Activated CD8-positive, alpha-beta memory T cell treated with anti-CD3 and anti-CD28 coated beads, Interleukin-2, amount 50 U/mL, for 4 hours (primary cell): Measurements from ENCODE around the gene BCLAF1.

ENCODE experiments used
- DNase-seq: peaks from one replicate; pipeline ENCODE4 v3.0.0-alpha.2; 2020

Gene BCLAF1, protein sequence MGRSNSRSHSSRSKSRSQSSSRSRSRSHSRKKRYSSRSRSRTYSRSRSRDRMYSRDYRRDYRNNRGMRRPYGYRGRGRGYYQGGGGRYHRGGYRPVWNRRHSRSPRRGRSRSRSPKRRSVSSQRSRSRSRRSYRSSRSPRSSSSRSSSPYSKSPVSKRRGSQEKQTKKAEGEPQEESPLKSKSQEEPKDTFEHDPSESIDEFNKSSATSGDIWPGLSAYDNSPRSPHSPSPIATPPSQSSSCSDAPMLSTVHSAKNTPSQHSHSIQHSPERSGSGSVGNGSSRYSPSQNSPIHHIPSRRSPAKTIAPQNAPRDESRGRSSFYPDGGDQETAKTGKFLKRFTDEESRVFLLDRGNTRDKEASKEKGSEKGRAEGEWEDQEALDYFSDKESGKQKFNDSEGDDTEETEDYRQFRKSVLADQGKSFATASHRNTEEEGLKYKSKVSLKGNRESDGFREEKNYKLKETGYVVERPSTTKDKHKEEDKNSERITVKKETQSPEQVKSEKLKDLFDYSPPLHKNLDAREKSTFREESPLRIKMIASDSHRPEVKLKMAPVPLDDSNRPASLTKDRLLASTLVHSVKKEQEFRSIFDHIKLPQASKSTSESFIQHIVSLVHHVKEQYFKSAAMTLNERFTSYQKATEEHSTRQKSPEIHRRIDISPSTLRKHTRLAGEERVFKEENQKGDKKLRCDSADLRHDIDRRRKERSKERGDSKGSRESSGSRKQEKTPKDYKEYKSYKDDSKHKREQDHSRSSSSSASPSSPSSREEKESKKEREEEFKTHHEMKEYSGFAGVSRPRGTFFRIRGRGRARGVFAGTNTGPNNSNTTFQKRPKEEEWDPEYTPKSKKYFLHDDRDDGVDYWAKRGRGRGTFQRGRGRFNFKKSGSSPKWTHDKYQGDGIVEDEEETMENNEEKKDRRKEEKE

DNA sequence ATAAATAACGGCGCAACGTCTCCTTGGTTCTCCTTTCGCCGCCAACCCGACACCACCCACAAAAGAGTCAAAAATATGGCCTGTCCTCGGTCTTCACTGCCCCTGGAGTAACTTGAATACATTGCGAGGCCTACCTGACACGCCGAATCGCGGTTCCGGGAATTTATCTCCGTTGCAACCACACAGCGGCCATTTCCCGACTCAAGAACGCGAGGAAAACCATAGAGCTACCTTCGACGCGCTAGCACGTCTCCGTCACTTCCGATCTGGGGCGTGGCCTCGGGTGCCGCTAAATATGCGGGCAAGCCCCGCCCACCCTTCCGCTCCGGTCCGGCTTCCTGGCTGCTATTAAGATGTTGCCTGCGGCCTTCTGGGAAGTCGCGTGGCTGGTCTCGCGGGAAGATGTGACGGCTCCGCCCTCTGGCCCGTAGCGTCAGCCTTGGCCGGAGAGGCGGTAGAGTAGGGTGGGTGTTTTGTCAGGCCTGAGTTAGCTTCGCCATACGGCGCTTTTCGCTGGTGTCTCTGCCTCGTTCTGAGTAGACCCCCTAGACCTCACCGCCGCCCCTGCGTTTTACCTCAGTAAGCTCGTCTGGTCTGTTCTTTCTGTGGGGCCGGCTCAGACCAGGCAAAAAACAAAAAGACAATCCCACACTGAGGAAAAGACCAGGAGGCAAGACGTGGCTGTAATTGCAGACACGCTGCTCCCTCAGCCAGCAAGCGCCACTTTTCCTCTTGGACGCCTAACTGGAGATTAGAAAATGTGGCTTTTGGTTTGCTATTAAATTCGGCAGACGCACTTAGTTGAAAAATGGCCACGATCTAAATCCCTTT is at the start of gene BCLAF1:
Gene BCLAF1, minus strand, starts transcription at position 268 of the 831 bp plus-strand sequence. CDS start 9,980 bp downstream, outside the sequence.
- peak; percentile 100 for DNase-seq

DNA sequence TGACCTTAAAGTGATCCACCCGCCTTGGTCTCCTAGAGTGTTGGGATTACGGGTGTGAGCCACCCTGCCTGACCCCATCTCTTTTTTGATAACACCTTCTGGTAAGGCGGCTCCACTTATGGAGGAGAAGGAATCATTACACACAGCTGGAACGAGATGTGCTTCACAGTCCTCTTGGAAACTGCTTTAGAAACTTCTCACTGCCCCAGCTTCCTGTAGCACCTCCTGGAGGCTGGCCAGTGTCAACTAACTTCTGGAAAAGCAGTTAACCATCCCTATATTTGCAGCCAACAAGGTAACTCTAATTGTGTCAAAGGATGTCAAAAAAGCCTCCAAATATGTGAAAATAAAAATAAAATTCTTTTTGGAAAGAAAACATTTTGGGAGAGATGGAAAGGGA is 48.8 kb upstream of the BCLAF1 start:
- DNase-seq, result no peak

DNA sequence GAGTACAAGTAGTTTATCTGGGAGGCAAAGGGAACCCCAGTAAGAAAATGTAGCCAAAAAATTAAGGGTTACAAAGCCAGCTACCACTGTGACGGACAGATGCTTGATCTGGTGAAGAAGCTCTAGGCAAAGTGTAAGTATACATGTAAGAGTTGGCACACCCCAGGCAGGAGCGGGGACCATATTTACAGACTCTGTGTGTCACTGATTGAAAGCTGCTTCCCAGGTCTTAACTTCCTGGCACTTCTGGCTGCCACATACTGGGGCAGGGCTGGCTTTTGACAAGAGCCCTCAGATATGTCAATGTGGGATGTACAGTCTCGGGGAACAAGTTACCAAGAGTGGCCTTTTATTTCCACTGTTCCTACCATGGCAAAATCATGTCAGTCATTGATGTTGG is 48.0 kb upstream of the BCLAF1 start:
- no peak for DNase-seq

DNA sequence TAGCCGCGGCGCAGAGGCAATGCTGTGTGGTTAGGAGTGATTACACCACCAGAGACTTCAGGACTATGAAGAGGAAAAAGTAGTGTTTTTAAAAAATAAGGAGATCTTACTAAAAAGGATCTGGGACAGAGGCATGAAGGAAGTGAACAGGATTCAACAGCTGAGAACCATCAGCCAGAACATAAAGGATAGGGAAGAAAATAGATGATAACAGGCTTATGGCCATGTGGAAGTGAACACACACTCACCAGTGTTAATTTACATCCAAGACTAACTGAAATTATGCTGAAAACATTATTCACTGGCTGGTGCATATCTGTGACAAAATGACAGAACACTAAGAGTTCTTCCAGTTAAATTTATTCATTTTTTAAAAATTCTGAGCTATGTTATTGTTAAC is 47.5 kb upstream of the BCLAF1 start:
- DNase-seq, result no peak

DNA sequence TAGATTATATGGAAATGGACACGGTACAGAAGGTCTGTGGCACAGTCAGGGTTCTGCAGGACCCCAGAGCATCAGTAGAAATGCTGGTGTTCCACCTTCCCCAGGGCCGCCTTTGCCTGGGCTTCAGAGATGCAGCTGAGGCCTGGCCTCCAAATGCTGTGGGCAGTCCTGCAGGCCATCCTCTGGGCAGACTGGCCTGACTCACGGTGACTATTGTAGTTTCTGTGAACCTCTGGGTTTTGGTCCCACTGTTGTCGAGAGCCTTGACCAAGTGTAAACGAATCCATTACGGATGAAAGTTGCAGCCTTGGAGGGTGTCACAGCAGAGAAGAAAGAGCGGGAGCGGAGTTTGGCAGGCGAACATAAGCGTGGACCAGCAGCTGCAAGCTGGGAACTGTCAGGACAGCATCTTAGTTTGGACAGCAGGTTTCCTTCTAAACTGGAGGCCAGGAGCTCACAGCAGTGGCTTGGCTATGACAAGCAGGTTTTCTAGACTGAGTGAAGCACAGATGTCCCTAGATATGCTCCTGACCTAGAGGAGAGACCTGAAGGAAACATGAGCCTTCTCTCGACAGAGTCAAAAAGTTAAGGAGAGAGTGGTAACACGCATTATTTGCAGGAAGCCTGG is 46.2 kb upstream of the BCLAF1 start:
- DNase-seq, result no peak

DNA sequence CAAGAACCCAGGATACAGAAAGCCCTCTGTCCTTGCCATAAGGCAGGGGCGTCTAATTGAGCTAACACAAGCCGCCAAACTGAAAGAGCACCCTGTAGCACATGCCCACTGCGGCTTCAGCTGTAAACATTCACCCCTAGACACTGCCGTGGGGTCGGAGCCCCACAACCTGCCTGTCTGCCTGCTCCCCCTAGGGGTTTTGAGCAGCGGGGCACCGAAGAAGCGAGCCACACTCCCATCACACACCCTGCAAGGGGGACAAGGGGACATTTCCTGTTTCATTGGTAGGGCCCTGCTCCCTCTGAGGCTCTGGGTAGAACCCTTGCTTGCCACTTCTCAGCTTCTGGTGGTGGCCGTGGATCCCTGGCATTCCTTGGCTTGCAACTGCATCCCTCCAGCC is 45.2 kb upstream of the BCLAF1 start:
- no peak for DNase-seq

DNA sequence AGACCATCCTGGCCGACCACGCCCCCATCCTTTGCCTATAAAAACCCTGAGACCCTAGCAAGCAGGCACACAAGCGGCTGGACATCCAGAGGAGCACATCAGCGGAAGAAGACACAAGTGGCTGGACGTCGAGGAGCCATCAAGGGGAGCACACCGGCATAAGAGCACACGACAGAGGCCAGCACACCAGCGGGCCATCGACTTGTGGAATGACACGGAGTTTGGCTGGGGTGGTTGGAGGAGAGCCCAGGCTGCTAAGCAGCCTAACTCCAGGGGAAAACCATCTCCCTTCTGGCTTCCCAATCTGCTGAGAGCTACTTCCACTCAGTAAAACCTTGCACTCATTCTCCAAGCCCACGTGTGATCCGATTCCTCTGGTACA is 44.8 kb upstream of the BCLAF1 start:
- DNase-seq, result no peak

DNA sequence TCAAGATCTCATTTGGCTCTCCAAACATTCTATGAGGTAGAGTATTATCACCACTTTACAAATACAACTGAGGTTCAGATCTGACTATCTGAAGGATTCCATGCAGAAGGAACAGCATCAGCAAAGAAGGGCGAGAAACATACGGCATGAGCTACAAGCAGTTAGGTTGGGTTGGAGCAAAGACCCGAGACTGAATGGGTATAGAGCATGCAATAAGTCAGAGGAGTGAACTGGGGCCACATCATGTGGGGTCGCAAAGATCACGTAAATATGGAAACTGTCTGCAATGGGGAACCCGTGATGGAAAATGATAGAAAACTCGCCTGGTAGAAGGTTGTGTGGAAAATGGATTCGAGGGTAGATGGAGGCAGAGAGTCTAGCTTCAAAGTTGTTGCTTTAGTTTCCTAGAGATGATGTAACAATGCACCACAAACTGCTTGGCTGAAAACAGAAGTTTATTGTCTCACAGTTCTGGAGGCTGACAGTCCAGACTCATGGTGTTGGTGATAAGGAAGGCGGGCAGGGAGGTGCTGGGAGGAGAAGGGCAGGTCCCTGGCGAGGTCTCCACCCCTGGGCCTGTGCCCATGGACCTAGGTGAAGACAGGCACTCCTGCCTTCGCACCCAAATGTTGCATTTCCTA is 44.3 kb upstream of the BCLAF1 start:
- DNase-seq, result no peak

DNA sequence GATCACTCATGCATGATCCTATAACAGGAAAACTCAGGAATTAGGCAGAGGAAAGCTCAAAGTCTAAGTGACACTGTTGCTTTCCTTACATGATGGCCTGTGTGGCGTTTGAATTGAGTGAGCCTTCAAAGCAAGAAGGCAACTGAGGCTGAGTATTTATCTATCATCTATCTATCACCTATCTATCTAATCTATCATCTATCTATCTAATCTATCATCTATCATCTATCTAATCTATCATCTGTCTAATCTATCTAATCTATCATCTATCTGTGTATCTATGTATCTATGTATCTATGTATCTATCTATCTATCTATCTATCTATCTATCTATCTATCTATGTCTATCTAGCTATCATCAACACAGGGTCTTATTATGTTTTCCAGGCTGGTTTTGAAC is 41.8 kb upstream of the BCLAF1 start:
- no peak for DNase-seq

DNA sequence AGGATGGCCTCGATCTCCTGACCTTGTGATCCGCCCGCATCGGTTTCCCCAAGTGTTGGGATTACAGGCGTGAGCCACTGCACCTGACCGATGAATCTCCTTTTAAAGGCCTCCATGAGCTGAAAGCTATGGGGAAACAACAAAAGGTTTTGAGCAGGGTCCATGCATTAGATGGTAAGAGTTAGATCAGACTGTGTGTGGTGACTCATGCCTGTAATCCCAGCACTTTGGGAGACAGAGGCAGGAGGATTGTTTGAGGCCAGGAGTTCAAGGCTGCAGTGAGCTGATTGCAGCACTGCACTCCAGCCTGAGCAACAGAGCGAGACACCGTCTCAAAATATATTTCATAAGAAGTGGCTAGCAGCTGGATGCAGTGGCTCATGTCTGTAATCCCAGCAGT is 41.0 kb upstream of the BCLAF1 start:
- DNase-seq, result no peak

DNA sequence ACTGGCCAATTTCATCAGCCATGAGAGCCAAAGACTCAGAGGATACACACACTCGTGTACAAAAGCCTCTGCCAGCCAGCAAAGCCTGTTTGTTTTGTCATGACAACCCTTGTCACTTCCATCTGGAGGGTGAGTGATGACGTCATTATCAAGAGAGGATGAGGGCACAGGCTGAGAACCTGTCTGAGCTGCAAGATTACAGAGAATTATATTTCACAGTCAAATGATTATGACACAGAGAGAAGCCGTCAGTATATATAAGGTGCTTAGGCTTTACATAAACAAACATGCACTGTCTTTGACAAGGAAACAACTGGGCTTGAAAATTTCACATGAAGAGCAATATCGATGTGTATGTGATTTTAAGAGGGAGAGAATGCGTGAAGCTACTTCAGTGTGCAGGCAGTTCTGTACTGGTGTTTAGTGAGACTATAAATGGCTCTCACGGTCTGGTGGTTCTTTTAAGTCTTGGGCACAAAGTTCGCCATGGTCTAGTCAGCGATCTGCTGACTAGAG is 36.5 kb upstream of the BCLAF1 start:
- no peak for DNase-seq

DNA sequence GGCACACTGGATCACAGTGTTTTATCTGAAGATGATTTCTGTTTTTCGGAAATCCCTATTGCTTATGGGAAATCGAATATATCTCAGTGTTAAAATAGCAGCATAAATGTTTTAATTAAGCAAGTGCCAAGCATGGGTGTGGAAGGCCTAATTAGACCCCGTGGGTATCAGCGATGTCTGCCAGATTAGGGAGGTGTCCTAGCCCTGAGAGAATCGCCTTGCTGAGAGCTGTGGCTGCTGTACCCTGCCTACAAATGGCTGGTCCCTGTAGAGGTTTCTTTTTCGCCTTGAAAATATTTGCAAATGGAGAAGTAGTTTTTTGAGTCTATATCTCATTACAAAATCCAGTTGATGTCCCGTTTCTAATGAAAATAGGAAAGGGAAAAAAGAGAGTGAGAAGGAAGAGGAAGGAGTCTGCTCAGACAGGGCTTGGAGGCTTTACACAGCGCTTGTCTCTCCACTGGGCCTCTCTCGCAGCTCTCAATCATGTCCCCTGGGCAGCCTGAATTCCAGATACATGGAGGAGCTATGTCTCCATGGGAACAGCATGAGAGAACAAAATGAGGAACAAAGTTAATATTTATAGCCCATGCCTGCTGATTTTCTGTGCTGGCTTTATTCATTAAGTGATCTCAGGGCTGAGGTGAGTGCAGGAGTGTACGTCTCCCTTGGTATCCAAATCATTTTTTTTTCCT is 35.2 kb upstream of the BCLAF1 start:
- no peak for DNase-seq

DNA sequence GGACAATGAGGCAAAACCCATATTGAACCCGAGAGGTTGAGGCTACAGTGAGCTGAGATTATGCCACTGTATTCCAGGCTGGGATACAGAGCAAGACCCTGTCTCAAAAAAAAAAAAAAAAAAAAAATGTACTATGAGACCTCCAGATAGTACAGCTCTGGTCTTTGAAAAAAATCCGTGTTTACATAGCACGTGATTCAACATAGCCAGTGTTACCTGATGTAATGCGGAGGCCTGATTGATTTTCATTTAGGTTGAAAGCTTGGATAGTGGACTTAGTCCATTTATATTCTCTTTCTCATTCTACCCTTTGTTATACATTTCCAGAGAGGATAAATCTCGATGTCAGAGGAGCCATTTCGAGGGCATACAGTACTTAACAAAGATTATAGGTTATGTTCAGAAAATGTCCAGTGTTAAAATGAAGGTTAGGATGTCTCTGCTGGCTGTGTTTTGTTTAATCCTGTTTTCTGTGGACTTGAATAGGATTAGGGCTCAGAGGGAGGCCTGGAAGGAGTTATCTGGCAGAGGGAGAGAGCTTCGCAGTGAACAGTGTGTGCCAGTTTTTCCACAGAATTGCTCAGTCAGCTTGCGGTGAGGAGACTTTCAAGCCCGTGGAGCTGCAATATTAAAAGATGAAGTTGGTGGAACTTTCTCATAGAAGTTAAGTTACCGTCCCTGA is 33.9 kb upstream of the BCLAF1 start:
- no peak for DNase-seq

DNA sequence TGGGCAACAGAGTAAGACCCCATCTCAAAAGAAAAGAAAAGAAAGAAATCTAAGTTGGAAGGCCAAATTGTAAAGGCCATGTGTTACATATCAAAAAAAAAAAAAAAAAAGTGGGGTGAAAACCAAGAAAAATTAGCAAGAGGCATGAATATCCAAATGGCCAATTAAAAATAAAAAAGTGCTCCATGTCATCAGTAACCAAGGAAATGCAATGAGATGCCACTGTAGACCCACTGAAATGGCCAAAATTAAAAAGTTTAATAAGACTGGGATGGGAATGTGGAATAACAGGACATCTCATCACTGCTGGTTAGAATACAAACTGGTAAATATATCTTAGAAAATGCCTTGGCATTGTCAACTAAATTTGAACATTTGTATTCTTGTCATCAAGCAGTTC is 30.1 kb upstream of the BCLAF1 start:
- DNase-seq, result no peak

DNA sequence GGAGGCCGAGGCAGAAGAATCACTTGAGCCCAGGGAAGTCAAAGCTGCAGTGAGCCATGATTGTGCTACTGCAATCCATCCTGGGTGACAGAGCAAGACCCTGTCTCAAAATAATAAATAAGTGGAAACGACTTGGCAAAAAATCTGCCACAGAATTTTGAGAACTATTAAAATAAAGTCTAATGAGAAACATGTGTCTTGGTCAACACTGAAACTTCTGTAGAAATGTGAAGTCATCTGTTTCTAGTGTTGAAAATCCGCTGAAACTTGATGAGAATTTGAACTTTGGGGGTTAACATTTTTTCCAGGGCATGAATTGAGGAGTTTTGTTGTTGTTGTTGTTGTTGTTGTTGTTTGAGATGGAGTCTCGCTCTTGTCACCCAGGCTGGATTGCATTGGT is 29.0 kb upstream of the BCLAF1 start:
- no peak for DNase-seq

DNA sequence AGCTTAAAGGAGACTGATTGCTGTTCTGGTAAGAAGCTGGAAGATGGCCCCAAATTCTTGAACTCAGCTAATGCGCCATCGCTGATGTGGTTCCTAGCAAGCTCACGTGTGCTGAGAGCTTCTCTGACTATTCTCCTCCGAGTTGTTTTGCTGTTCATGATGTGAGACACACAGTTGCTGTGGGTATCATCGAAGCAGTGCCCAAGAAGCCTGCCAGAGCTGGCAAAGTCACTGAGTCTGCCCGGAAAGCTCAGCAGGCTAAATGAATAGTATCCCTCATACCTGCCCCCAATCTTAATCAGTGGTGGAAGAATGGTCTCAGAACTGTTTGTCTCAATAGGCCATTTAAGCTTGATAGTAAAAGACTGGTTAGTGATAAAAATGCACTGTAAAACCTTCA is 28.3 kb upstream of the BCLAF1 start:
- no peak for DNase-seq

DNA sequence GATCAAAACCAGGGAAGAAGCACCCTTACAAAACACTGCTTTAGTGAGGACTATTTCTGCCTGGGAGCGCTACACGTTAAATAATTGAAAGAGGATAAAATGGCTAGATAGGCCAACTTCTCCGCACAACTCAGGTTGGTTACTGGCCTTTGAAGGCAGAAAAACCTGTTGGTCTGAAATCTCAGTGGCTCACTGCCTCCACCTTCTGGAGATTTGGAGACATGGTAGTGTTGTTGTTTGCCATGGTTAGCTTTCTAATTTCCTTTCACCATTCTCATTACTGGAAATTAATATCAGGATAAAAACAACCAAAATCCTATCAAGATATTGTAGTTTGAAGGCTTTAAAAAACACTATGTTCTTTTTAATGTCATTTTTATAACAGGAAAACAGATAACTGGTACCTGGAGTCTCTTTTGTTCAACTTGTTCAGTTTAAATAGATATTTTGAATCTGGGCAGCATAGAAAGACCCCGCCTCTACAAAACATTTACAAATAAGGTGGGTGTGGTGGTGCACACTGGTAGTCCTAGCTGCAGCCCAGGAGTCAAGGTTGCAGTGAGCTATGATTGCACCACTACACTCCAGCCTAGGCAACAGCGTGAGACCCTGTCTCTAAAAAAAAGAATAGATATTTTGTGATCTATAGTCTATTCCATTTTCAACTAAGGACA is 27.5 kb upstream of the BCLAF1 start:
- peak; percentile 53 for DNase-seq

DNA sequence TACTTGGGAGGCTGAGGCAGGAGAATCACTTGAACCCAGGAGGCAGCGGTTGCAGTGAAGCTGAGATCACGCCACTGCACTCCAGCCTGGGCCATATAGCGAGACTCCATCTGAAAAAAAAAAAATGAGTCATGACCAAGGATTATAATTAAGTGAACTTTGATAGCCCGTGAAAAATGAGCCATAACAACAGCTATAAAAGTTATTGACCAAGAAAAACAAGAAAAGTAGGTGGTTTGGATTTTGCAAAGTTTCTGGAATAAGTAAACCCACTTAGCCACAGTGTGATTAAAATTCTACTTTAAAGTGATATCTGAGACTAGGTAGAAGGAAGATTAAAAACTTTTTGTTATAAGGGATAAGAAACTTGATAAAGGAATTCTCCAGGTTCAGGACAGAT is 25.9 kb upstream of the BCLAF1 start:
- no peak for DNase-seq

DNA sequence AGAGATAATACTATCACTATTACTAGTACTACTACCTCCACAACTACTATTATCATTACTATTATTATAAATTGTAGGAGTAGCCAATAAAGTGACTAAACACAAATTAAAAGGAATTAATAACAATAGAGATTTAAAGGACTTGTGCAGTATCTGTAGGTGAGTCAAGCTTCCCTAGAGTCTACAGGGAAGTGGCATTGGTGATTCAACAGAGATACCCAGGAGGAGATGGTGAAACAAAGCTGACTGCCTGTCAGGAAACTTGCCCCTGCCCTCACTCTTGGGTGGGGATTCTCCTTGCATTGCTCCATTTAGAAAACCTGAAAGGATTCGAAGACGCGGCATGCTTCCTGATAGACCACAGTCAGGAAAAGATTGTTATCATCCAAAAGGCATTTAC is 23.3 kb upstream of the BCLAF1 start:
- no peak for DNase-seq

DNA sequence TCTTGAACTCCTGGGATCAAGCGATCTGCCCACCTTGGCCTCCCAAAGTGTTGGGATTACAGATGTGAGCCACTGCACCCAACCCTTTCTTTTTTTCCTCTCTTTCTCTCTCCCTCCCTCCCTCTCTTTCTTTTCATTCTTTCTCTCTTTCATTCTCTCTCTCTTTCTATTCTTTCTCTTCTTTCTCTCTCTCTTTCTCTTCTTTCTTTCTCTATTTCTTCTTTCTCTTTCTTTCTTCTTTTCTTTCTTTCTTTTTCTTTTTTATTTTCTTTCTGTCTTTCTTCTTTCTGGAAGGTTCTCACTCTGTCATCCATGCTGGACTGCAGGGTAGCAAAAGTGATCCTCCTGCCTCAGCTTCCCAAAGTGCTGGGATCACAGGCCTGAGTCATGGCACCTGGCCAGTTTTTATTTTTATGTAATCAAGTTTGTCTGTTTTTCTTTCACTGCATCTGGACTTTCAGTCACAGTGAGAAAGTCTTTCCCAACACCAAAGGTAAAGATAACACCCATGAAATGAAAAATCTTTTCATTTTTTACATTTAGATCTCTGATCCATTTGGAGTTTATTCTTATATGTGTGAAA is 20.2 kb upstream of the BCLAF1 start:
- DNase-seq, result no peak
